Ishikawa (cell line): ENCODE measurements around the gene MUSK.

Experiments
- CEBPB ChIP-seq: IDR thresholded peaks from 2 replicates; pipeline ENCODE4 v1.6.1; 2012
- CREB1 ChIP-seq: IDR thresholded peaks from 2 replicates; pipeline ENCODE4 v1.6.1; 2012; ENCODE audit warnings: low read depth
- EP300 ChIP-seq: IDR thresholded peaks from 2 replicates; pipeline ENCODE4 v1.6.1; 2012; ENCODE audit warnings: borderline replicate concordance
- FOXM1 ChIP-seq: IDR thresholded peaks from 2 replicates; pipeline ENCODE4 v1.6.1; 2012; ENCODE audit warnings: low read depth, borderline replicate concordance
- MAX ChIP-seq: IDR thresholded peaks from 2 replicates; pipeline ENCODE4 v1.6.1; 2012
- RAD21 ChIP-seq: IDR thresholded peaks from 2 replicates; pipeline ENCODE4 v1.6.1; 2012; ENCODE audit warnings: low read depth
- REST ChIP-seq: IDR thresholded peaks from 2 replicates; pipeline ENCODE4 v1.6.1; 2012; ENCODE audit warnings: low read depth, mild to moderate bottlenecking
- TAF1 ChIP-seq: IDR thresholded peaks from 2 replicates; pipeline ENCODE4 v1.6.1; 2012; ENCODE audit warnings: low read depth, mild to moderate bottlenecking
- TEAD4 ChIP-seq: IDR thresholded peaks from 2 replicates; pipeline ENCODE4 v1.6.1; 2012
- YY1 ChIP-seq: IDR thresholded peaks from 2 replicates; pipeline ENCODE4 v1.6.1; 2012; ENCODE audit warnings: low read depth

GRCh38 chr9:110785166-110785565 lies 116.6 kb downstream of the MUSK start:
- TF ChIP-seq TEAD4 (no peak), CEBPB (no peak), TAF1 (no peak), MAX (no peak), REST (no peak), CREB1 (no peak), RAD21 (no peak), FOXM1 (no peak), YY1 (no peak), EP300 (no peak)
